ENCODE data around the gene STRN3.

DNA sequence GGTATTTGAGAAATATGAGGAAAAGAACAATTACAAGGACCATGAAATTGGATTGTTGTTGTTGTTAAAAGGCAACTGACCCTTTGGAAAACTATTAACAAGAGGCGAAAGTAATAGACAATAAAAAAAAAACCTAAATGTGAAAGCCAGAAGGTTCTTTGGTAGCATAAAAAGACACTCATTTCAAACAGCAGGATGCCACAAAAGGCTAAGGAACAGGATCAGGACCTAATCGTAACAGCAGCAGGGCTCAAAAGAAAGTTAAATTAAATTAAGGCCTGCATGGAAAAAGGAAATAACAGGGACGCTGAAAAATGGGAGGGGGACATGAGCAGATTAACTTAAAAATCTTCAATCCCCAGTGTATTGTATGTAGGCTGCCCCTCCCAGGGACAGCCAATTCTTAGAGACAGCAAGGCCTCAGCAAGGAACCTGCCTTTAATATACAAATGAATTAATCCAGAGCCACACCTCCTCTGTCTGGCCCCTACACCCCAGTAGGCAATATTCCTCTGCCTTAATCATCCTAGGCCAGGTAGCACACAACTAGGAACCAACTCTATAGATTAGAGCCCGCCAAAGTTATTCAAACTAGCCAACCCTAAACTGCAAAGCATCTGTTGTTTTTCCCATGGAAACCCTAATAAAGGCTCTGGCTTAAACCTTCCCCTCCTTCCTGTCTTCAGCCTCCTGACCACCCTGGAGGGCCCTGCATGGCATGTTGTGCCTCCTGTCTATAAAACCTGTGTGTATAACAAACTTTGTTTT is 29.1 kb downstream of the STRN3 start:
- TF ChIP-seq EZH2phosphoT487 (IDR thresholded peaks at IDR 0.05; ENCODE audit: borderline replicate concordance, low read depth, low read length), result no peak
- TF ChIP-seq, protein P1, sequence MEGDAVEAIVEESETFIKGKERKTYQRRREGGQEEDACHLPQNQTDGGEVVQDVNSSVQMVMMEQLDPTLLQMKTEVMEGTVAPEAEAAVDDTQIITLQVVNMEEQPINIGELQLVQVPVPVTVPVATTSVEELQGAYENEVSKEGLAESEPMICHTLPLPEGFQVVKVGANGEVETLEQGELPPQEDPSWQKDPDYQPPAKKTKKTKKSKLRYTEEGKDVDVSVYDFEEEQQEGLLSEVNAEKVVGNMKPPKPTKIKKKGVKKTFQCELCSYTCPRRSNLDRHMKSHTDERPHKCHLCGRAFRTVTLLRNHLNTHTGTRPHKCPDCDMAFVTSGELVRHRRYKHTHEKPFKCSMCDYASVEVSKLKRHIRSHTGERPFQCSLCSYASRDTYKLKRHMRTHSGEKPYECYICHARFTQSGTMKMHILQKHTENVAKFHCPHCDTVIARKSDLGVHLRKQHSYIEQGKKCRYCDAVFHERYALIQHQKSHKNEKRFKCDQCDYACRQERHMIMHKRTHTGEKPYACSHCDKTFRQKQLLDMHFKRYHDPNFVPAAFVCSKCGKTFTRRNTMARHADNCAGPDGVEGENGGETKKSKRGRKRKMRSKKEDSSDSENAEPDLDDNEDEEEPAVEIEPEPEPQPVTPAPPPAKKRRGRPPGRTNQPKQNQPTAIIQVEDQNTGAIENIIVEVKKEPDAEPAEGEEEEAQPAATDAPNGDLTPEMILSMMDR (conservative IDR thresholded peaks at IDR 0.05; ENCODE audit: low read length), result no peak

All from OCI-LY7 (cell line).